ENCODE data around the gene PPP3CB. TPM values are rescaled to one million over a fixed set of nuclear protein-coding genes. Genes with fewer than 3 reads are reported as not detected.

The PPP3CB gene
- total RNA-seq, 6 donors from 2014 or later = 24.3 to 42.4 (median 32.9) TPM

GRCh38 chr10:73534857-73535256, 39.0 kb upstream of the PPP3CB start:
- Histone ChIP-seq H3K27me3 (no peaks in the 10 kb centered on the region), H3K4me1 (no peaks in the 10 kb centered on the region), H3K9me3 (no peaks in the 10 kb centered on the region), H3K4me3 (no peak overlapping the region), H3K27ac (no peak overlapping the region), H3K36me3 (peaks cover 10 to 61% (median 28%) of the 10 kb centered on the region in 4 donors)
- TF ChIP-seq POLR2AphosphoS5 (IDR thresholded peaks at IDR 0.05) (no peak), POLR2A (IDR thresholded peaks at IDR 0.05) (no peak), EP300 (IDR thresholded peaks at IDR 0.05) (no peak)
- TF ChIP-seq, protein P1, sequence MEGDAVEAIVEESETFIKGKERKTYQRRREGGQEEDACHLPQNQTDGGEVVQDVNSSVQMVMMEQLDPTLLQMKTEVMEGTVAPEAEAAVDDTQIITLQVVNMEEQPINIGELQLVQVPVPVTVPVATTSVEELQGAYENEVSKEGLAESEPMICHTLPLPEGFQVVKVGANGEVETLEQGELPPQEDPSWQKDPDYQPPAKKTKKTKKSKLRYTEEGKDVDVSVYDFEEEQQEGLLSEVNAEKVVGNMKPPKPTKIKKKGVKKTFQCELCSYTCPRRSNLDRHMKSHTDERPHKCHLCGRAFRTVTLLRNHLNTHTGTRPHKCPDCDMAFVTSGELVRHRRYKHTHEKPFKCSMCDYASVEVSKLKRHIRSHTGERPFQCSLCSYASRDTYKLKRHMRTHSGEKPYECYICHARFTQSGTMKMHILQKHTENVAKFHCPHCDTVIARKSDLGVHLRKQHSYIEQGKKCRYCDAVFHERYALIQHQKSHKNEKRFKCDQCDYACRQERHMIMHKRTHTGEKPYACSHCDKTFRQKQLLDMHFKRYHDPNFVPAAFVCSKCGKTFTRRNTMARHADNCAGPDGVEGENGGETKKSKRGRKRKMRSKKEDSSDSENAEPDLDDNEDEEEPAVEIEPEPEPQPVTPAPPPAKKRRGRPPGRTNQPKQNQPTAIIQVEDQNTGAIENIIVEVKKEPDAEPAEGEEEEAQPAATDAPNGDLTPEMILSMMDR (IDR thresholded peaks at IDR 0.05) = no peak
- WGBS, 2 donors = 82 to 87% methylated on average over 1 of the region's 1 CpG
- ATAC-seq (ENCODE audit: low FRiP score in 2 of 2) (no peak), DNase-seq (no peak)

DNA sequence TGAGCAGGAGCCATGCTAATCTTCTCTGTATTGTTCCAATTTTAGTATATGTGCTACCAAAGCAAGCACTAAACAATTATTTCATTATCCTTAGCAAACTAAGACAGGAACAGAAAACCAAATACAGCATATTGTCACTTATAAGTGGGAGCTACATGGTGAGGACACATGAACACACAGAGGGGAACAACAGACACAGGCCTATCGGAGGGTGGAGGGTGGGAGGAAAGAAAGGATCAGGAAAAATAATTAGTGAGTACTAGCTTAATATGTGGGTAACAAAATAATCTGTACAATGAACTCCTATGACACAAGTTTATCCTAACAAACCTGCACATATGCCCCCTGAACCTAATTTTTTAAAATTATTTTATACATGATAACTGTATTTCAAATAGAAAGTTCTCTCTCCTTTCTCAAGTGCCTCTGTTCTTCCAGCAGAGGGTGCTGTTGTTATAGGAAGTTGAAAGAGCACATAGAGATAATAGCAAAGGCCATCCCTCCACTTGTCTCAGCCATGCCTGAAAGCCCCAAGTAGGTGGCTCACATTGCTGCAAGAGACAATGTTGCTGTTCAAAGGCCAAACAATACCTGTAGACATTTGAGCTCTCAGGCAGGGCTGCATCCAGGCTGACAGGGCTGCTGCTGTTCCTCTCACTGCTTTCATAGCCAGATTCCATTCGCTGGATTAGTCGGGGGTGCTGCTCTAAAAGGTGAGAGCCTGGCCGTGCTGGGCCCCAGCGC, 33.4 kb upstream of the PPP3CB start:
- ATAC-seq (ENCODE audit: low FRiP score in 2 of 2) (peak in 1 of 2 donors; percentile 88), DNase-seq (peak in 1 of 2 donors; percentile 25)
- H3K27ac ChIP-seq = no peak overlapping the region
- 95 to 96% methylated on average over 5 of the region's 5 CpGs for WGBS, 2 donors
- H3K9me3 ChIP-seq = no peaks in the 10 kb centered on the region
- H3K4me1 ChIP-seq = no peaks in the 10 kb centered on the region
- H3K4me3 ChIP-seq = no peak overlapping the region
- H3K27me3 ChIP-seq = no peaks in the 10 kb centered on the region
- TF ChIP-seq, protein P1 (IDR thresholded peaks at IDR 0.05) = peak; percentile 72 to 83 (median 78)
- no peak for TF ChIP-seq POLR2AphosphoS5 (IDR thresholded peaks at IDR 0.05)
- TF ChIP-seq POLR2A (IDR thresholded peaks at IDR 0.05) = no peak
- no peak for TF ChIP-seq EP300 (IDR thresholded peaks at IDR 0.05)
- peaks cover 15 to 62% (median 27%) of the 10 kb centered on the region in 4 donors for H3K36me3 ChIP-seq

GRCh38 chr10:73522263-73522662, 26.4 kb upstream of the PPP3CB start:
- H3K27ac ChIP-seq = no peak overlapping the region
- DNase-seq = no peak
- 88 to 100% methylated on average over 1 of the region's 1 CpG for WGBS, 2 donors
- H3K4me3 ChIP-seq = no peak overlapping the region
- ATAC-seq (ENCODE audit: low FRiP score in 2 of 2) = no peak
- H3K4me1 ChIP-seq = no peaks in the 10 kb centered on the region
- H3K27me3 ChIP-seq = no peaks in the 10 kb centered on the region
- H3K9me3 ChIP-seq = no peaks in the 10 kb centered on the region
- TF ChIP-seq EP300 (IDR thresholded peaks at IDR 0.05) (no peak), POLR2A (IDR thresholded peaks at IDR 0.05) (no peak), POLR2AphosphoS5 (IDR thresholded peaks at IDR 0.05) (no peak)
- TF ChIP-seq, protein P1 (IDR thresholded peaks at IDR 0.05) = no peak
- H3K36me3 ChIP-seq = peaks cover 24 to 91% (median 56%) of the 10 kb centered on the region in 4 donors

- H3K27ac ChIP-seq = no peak overlapping the region
- no peak for TF ChIP-seq POLR2A (IDR thresholded peaks at IDR 0.05)
- no peak for TF ChIP-seq EP300 (IDR thresholded peaks at IDR 0.05)
- TF ChIP-seq POLR2AphosphoS5 (IDR thresholded peaks at IDR 0.05) = no peak
- TF ChIP-seq, protein P1 (IDR thresholded peaks at IDR 0.05) = no peak
- H3K4me3 ChIP-seq = no peak overlapping the region
- H3K9me3 ChIP-seq = no peaks in the 10 kb centered on the region
- DNase-seq (no peak), ATAC-seq (ENCODE audit: low FRiP score in 2 of 2) (no peak)
- peaks cover 33 to 87% (median 59%) of the 10 kb centered on the region in 4 donors for H3K36me3 ChIP-seq
- H3K4me1 ChIP-seq = no peaks in the 10 kb centered on the region
- 96 to 98% methylated on average over 3 of the region's 3 CpGs for WGBS, 2 donors
- H3K27me3 ChIP-seq = no peaks in the 10 kb centered on the region
Measured at GRCh38 chr10:73519336-73519735, 23.5 kb upstream of the PPP3CB start.

Measured in upper lobe of left lung (tissue), 6 donors.